HUES48 (cell line): ENCODE measurements around the gene CPED1.
"Not testable (repeated sequence)": the region's sequence is repeated elsewhere in the genome, so short reads cannot be mapped to it uniquely, and the experiment has no call there.

Experiments
- H3K27ac ChIP-seq: one replicate; pipeline ENCODE4 v1.7.0; 2013; ENCODE audit warnings: low read depth, low read length, inconsistent platforms
- H3K27me3 ChIP-seq: 2 replicates; pipeline ENCODE4 v1.6.1; 2013; ENCODE audit warnings: mild to moderate bottlenecking, low read length; ENCODE audit not compliant: control insufficient read depth, insufficient read depth
- H3K36me3 ChIP-seq: 2 replicates; pipeline ENCODE4 v1.6.1; 2013; ENCODE audit warnings: low read length; ENCODE audit not compliant: control insufficient read depth, insufficient read depth
- H3K4me1 ChIP-seq: 2 replicates; pipeline ENCODE4 v1.6.1; 2013; ENCODE audit warnings: mild to moderate bottlenecking, low read length; ENCODE audit not compliant: control insufficient read depth, insufficient read depth
- H3K4me3 ChIP-seq: 2 replicates; pipeline ENCODE4 v1.5.1; 2013; ENCODE audit warnings: mild to moderate bottlenecking, low read depth, low read length
- H3K9ac ChIP-seq: 2 replicates; pipeline ENCODE4 v1.6.1; 2013; ENCODE audit warnings: mild to moderate bottlenecking, low read depth, low read length, moderate library complexity
- H3K9me3 ChIP-seq: 2 replicates; pipeline ENCODE4 v1.6.1; 2013; ENCODE audit warnings: low read length; ENCODE audit not compliant: control insufficient read depth, insufficient read depth

CPED1 gene

GRCh38 chr7:120981888-120982615 lies 6.5 kb upstream of the CPED1 start:
- 0 out of 2 replicates have a peak, but pooled peaks cover 2% of the 10 kb centered on the region for H3K36me3 ChIP-seq
- no peaks in the 10 kb centered on the region for H3K27me3 ChIP-seq
- H3K4me1 ChIP-seq, result peaks cover 6% of the 10 kb centered on the region; the same call in 1 of the 2 replicates
- H3K9ac ChIP-seq, result no peak overlapping the region
- no peaks in the 10 kb centered on the region for H3K9me3 ChIP-seq
- H3K27ac ChIP-seq, result no peak overlapping the region
- no peak overlapping the region for H3K4me3 ChIP-seq

GRCh38 chr7:120983592-120983991 lies 4.9 kb upstream of the CPED1 start:
- not testable (repeated sequence) for H3K9ac ChIP-seq, H3K27ac ChIP-seq, H3K27me3 ChIP-seq, H3K9me3 ChIP-seq, H3K36me3 ChIP-seq, H3K4me3 ChIP-seq
- H3K4me1 ChIP-seq, result peaks cover 13% of the 10 kb centered on the region

GRCh38 chr7:120984406-120984805 lies 4.1 kb upstream of the CPED1 start:
- H3K27me3 ChIP-seq, result peaks cover 17% of the 10 kb centered on the region
- no peak overlapping the region for H3K9ac ChIP-seq
- H3K9me3 ChIP-seq, result no peaks in the 10 kb centered on the region
- no peaks in the 10 kb centered on the region for H3K36me3 ChIP-seq
- no peak overlapping the region for H3K27ac ChIP-seq
- peaks cover 19% of the 10 kb centered on the region for H3K4me1 ChIP-seq
- H3K4me3 ChIP-seq, result no peak overlapping the region

GRCh38 chr7:120985130-120985758 lies 3.3 kb upstream of the CPED1 start:
- Histone ChIP-seq H3K9ac (no peak overlapping the region), H3K27me3 (peaks cover 22% of the 10 kb centered on the region), H3K9me3 (no peaks in the 10 kb centered on the region), H3K36me3 (no peaks in the 10 kb centered on the region), H3K4me3 (no peak overlapping the region), H3K4me1 (peaks cover 19% of the 10 kb centered on the region), H3K27ac (no peak overlapping the region)

- no peak overlapping the region for H3K9ac ChIP-seq
- H3K36me3 ChIP-seq, result no peaks in the 10 kb centered on the region
- peaks cover 19% of the 10 kb centered on the region for H3K4me1 ChIP-seq
- H3K27me3 ChIP-seq, result peaks cover 22% of the 10 kb centered on the region
- H3K27ac ChIP-seq, result no peak overlapping the region
- no peak overlapping the region for H3K4me3 ChIP-seq
- H3K9me3 ChIP-seq, result no peaks in the 10 kb centered on the region
Observed at GRCh38 chr7:120985839-120986238, 2.7 kb upstream of the CPED1 start.

DNA sequence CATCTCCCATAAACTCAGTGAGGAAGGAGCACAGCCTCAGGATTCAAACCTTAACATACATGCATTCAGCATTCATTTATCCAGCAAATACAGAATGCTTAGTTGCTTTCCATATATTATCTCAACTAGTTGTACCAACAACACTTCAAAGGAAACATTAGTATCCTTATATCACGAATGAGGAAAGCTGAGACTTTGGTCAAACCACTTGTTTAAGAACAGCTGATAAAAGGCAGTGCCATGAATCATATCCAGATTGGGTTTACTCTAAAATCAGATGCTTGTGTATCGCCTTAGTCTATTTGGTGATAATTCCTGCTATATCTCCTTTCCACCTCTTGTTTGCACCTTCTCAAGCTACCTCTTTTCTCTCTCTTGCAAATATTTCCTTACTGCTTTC lies 1.9 kb upstream of the CPED1 start:
- Histone ChIP-seq H3K27me3 (peaks cover 22% of the 10 kb centered on the region), H3K27ac (no peak overlapping the region), H3K4me1 (peaks cover 18% of the 10 kb centered on the region), H3K9me3 (no peaks in the 10 kb centered on the region), H3K36me3 (no peaks in the 10 kb centered on the region), H3K4me3 (no peak overlapping the region), H3K9ac (no peak overlapping the region)

DNA sequence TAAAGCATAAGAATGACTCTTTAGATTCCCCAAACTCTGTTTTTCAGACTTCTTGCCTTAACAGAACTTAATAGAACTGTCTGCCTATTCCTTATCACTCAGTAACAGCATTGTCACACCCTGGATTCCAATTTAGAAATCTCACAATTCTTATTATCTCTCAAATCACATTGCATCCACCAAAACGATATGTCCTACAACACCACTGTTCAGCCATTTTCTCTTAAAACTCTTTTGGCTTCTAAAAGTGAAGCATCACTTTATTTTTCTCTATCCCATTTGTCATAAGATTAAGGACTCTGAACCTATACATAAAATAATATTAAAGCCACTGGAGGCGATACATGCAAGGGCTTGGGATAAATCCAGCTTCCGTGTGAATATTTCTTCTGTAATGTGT lies 1.2 kb upstream of the CPED1 start:
- Histone ChIP-seq H3K9me3 (no peaks in the 10 kb centered on the region), H3K9ac (no peak overlapping the region), H3K27ac (no peak overlapping the region), H3K27me3 (peaks cover 22% of the 10 kb centered on the region), H3K4me1 (peaks cover 13% of the 10 kb centered on the region), H3K4me3 (no peak overlapping the region), H3K36me3 (no peaks in the 10 kb centered on the region)

GRCh38 chr7:120987683-120988590 lies 574 bp upstream of the CPED1 start:
- no peak overlapping the region for H3K27ac ChIP-seq
- H3K36me3 ChIP-seq, result no peaks in the 10 kb centered on the region
- no peak overlapping the region for H3K9ac ChIP-seq
- no peaks in the 10 kb centered on the region for H3K9me3 ChIP-seq
- H3K4me3 ChIP-seq, result peak overlapping the region; percentile 53
- H3K27me3 ChIP-seq, result peaks cover 22% of the 10 kb centered on the region
- H3K4me1 ChIP-seq, result peaks cover 13% of the 10 kb centered on the region

DNA sequence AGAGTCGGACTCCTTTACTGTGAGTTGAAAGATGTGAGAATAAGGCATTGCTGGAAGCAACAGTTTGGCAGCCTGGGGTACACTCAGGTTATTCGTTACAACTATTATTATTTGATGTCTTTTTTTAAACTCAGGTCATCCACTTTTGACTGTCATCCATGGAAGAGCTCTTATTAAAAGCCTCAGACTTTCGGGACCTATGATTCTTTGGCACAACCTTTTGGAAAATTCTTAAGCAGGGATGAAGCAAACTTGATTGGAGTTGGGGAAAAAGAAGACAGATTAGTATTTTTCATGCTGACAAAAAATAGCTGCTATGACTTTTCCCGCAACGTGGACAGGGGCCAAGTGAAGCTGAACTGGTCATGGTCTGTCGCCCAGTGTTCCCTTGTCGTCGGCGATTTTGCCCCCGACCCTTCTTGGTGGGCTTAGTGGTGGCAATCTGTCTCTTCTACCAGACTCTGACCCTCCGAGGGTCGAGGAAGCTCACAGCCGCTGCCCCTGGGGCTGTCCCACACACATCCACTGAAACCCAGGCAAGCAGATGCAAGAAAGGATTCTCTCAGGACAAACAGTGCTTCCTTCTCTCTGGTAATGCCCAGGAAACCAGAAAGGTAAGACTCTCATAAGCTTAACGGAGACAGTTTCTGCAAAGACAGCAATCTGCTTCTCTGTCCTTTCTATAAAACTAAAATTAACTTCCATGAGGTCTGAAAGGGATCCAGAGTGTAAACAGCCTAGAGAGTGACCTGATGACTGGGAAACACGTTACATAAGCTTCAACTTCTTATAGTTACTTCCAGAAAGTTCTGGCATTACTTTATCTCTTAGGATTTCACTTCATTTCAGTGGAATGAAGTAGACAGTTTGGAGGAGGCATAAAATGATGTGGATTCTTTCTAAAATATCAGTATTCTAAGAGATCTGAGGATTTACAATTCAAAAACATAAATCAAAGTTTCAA lies 1.0 kb downstream of the CPED1 start:
- Histone ChIP-seq H3K27me3 (peaks cover 22% of the 10 kb centered on the region), H3K4me3 (peak overlapping the region; percentile 53; the same call in 1 of the 2 replicates), H3K27ac (no peak overlapping the region), H3K9ac (no peak overlapping the region), H3K9me3 (no peaks in the 10 kb centered on the region), H3K36me3 (no peaks in the 10 kb centered on the region), H3K4me1 (peaks cover 13% of the 10 kb centered on the region)

DNA sequence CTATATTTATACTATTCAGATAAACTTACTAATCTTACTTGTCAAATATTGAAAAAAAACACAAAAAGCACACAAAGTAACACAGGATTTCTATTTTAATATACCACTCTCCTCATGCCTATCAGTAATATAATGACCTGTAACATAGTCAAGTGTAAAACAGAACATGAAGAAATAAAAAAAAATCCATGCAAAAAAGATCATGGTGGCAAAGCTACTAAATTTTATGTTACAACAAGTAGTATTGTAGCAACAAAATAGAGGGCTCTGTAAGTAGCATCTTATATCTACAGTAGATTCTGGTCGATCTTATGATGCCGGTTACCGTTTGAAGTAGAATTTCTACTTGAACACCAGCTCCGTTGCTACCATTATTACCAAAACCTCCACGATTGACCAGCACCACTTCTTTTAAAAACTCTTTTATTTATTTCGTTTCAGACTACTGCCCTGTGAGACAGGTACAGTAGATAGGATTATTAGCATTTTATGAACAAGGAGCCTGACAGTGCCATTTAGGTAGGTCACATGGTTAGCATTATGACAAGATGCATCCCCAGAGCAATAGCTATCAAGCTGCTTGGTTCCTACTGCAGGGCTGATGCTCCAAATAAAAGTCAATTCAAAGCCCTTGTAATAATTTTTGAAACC lies 2.1 kb downstream of the CPED1 start:
- Histone ChIP-seq H3K27ac (no peak overlapping the region), H3K9ac (no peak overlapping the region), H3K27me3 (peaks cover 22% of the 10 kb centered on the region), H3K4me3 (no peak overlapping the region), H3K36me3 (no peaks in the 10 kb centered on the region), H3K4me1 (peaks cover 13% of the 10 kb centered on the region), H3K9me3 (no peaks in the 10 kb centered on the region)
